OCI-LY1 (cell line): ENCODE measurements around the gene CFAP61.

Experiments used
- H2AFZ ChIP-seq: fragments of 200-600 bp; sonication (generic), shearing (Covaris generic); 2 replicates; pipeline ENCODE4 v1.6.0; 2014; ENCODE audit warnings: antibody characterized with exemption, mild to moderate bottlenecking, low read length
- H3F3A ChIP-seq: fragments of 200-600 bp; sonication (generic), shearing (Covaris generic); 2 replicates; pipeline ENCODE4 v1.6.0; 2014; ENCODE audit warnings: mild to moderate bottlenecking, antibody characterized with exemption, low read length, moderate library complexity; ENCODE audit not compliant: insufficient read depth
- H3K27ac ChIP-seq: fragments of 200-600 bp; sonication (generic); 2 replicates; pipeline ENCODE4 v1.5.1; 2014; ENCODE audit warnings: low read length, mixed run types, mild to moderate bottlenecking, low read depth; ENCODE audit not compliant: poor library complexity, severe bottlenecking
- H3K27me3 ChIP-seq: fragments of 200-600 bp; sonication (generic); 2 replicates; pipeline ENCODE4 v1.6.0; 2014; ENCODE audit warnings: antibody characterized with exemption, mild to moderate bottlenecking, low read length, moderate library complexity; ENCODE audit not compliant: insufficient read depth
- H3K36me3 ChIP-seq: fragments of 200-600 bp; sonication (generic); 2 replicates; pipeline ENCODE4 v1.6.1; 2014; ENCODE audit warnings: mild to moderate bottlenecking, antibody characterized with exemption, low read length, moderate library complexity, mixed read lengths; ENCODE audit not compliant: insufficient read depth
- H3K4me1 ChIP-seq: fragments of 200-600 bp; sonication (generic); 2 replicates; pipeline ENCODE4 v1.5.1; 2014; ENCODE audit warnings: mild to moderate bottlenecking, low read length, moderate library complexity; ENCODE audit not compliant: insufficient read depth, severe bottlenecking
- H3K4me2 ChIP-seq: fragments of 200-600 bp; sonication (generic), shearing (Covaris generic); 2 replicates; pipeline ENCODE4 v1.6.1; 2014; ENCODE audit warnings: low read length
- H3K4me3 ChIP-seq: fragments of 200-600 bp; sonication (generic); 2 replicates; pipeline ENCODE4 v1.5.1; 2014; ENCODE audit warnings: low read length, low read depth, mild to moderate bottlenecking, mixed read lengths; ENCODE audit not compliant: poor library complexity, severe bottlenecking
- H3K79me2 ChIP-seq: fragments of 200-600 bp; shearing (Covaris generic); 2 replicates; pipeline ENCODE4 v1.6.1; 2016; ENCODE audit warnings: mixed run types, low read length, mixed read lengths; ENCODE audit not compliant: insufficient read depth
- H3K9ac ChIP-seq: fragments of 200-600 bp; sonication (generic), shearing (Covaris generic); 2 replicates; pipeline ENCODE4 v1.6.1; 2014; ENCODE audit warnings: mild to moderate bottlenecking, low read length, mixed read lengths
- H3K9me2 ChIP-seq: fragments of 200-600 bp; sonication (generic), shearing (Covaris generic); 2 replicates; pipeline ENCODE4 v1.6.1; 2014; ENCODE audit warnings: low read depth, mild to moderate bottlenecking, low read length, mixed read lengths
- H3K9me3 ChIP-seq: fragments of 200-600 bp; shearing (Covaris generic); 2 replicates; pipeline ENCODE4 v1.6.1; 2014; ENCODE audit warnings: low read length, mixed read lengths
- H4K20me1 ChIP-seq: fragments of 200-600 bp; sonication (generic), shearing (Covaris generic); 2 replicates; pipeline ENCODE4 v1.6.0; 2016; ENCODE audit warnings: mild to moderate bottlenecking, low read length; ENCODE audit not compliant: insufficient read depth
- EZH2 ChIP-seq: fragments of 200-600 bp; sonication (generic), shearing (Covaris generic); IDR thresholded peaks from 2 replicates; pipeline ENCODE4 v1.8.0; 2017; ENCODE audit warnings: borderline replicate concordance, mixed run types, mild to moderate bottlenecking, antibody characterized with exemption, low read length, moderate library complexity, mixed read lengths
- TF ChIP-seq, protein P1 (sequence below): fragments of 200-600 bp; sonication (generic), shearing (Covaris generic); IDR thresholded peaks from 2 replicates; pipeline ENCODE4 v1.5.1; 2017; ENCODE audit warnings: mild to moderate bottlenecking, antibody characterized with exemption, low read length, moderate library complexity, mixed read lengths

The CFAP61 gene

DNA sequence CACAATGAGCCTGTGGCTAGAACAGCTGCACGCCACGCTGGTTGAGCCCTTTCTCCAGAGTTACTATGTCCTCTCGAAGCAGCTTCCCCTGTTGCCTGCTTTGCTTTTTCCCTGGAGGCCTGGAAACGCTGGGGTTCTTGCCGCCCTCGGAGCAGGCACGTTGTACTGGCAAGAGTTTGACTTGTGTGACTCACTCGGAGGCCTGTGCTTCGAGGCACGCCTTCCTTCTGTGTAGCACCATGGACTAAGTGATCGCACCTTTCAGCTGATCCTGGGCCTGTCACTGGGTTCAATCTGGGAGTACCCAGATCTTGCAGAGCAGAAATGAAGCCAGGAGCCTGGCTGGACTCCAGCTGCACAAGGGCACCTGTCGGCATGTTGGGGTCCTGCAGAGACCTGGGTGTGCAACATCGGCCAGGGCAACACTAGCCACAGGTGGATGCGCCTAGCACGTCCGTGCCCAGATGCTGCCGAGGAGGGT lies 320.8 kb downstream of the CFAP61 start:
- no peak overlapping the region for H3K4me3 ChIP-seq
- H3K27ac ChIP-seq: no peak overlapping the region
- no peak overlapping the region for H3K9ac ChIP-seq
- no peaks in the 10 kb centered on the region for H3K9me2 ChIP-seq
- no peak overlapping the region for H2AFZ ChIP-seq
- H3K4me1 ChIP-seq: no peaks in the 10 kb centered on the region
- TF ChIP-seq, protein P1, sequence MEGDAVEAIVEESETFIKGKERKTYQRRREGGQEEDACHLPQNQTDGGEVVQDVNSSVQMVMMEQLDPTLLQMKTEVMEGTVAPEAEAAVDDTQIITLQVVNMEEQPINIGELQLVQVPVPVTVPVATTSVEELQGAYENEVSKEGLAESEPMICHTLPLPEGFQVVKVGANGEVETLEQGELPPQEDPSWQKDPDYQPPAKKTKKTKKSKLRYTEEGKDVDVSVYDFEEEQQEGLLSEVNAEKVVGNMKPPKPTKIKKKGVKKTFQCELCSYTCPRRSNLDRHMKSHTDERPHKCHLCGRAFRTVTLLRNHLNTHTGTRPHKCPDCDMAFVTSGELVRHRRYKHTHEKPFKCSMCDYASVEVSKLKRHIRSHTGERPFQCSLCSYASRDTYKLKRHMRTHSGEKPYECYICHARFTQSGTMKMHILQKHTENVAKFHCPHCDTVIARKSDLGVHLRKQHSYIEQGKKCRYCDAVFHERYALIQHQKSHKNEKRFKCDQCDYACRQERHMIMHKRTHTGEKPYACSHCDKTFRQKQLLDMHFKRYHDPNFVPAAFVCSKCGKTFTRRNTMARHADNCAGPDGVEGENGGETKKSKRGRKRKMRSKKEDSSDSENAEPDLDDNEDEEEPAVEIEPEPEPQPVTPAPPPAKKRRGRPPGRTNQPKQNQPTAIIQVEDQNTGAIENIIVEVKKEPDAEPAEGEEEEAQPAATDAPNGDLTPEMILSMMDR: no peak
- TF ChIP-seq EZH2: no peak
- H3K27me3 ChIP-seq: peaks cover 4% of the 10 kb centered on the region; the same call in 1 of the 2 replicates
- H3K36me3 ChIP-seq: no peaks in the 10 kb centered on the region
- no peak overlapping the region for H3K4me2 ChIP-seq
- H4K20me1 ChIP-seq: no peaks in the 10 kb centered on the region
- no peaks in the 10 kb centered on the region for H3K79me2 ChIP-seq
- H3F3A ChIP-seq: no peaks in the 10 kb centered on the region
- no peaks in the 10 kb centered on the region for H3K9me3 ChIP-seq

- Histone ChIP-seq H3K9me2 (no peaks in the 10 kb centered on the region), H3K79me2 (no peaks in the 10 kb centered on the region), H3K4me1 (no peaks in the 10 kb centered on the region), H4K20me1 (no peaks in the 10 kb centered on the region), H3K9ac (no peak overlapping the region), H2AFZ (no peak overlapping the region), H3K9me3 (0 out of 2 replicates have a peak, but pooled peaks cover 1% of the 10 kb centered on the region), H3K4me2 (no peak overlapping the region), H3F3A (no peaks in the 10 kb centered on the region), H3K36me3 (no peaks in the 10 kb centered on the region), H3K27ac (no peak overlapping the region), H3K27me3 (peaks cover 4% of the 10 kb centered on the region; the same call in 1 of the 2 replicates), H3K4me3 (no peak overlapping the region)
- TF ChIP-seq EZH2: no peak
- TF ChIP-seq, protein P1: no peak
Observed at GRCh38 chr20:20375862-20376261, 323.5 kb downstream of the CFAP61 start.

DNA sequence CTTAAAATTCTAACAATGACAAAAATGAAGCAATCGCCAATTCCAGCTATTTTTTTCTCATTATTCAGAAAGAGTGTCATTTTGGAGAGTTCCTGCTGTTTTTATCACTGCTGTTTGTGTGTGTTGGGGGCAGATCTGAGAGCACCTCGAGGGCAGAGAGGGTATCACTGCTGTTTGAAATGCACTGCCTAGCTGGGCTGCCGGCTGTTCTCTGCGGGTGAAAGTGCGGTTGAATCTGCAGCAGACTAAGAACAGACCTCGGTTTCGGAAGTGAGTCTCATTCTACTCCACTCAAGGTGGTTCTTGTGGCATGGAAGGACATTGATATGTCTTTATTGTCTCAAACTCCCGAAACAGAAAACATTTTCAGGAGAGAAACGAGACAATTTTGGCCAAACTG lies 333.9 kb downstream of the CFAP61 start:
- Histone ChIP-seq H3F3A (no peaks in the 10 kb centered on the region), H4K20me1 (no peaks in the 10 kb centered on the region), H3K9me2 (no peaks in the 10 kb centered on the region), H3K36me3 (no peaks in the 10 kb centered on the region), H2AFZ (no peak overlapping the region), H3K4me3 (no peak overlapping the region), H3K27ac (no peak overlapping the region), H3K9ac (no peak overlapping the region), H3K4me2 (no peak overlapping the region), H3K4me1 (no peaks in the 10 kb centered on the region), H3K79me2 (no peaks in the 10 kb centered on the region), H3K9me3 (no peaks in the 10 kb centered on the region), H3K27me3 (no peaks in the 10 kb centered on the region)
- no peak for TF ChIP-seq EZH2
- TF ChIP-seq, protein P1: no peak
